Suppressor macrophage treated with lipopolysaccharide for 1 hour (primary cell): Measurements from ENCODE around the gene TUBB8.
"Not testable (repeated sequence)": the region's sequence is repeated elsewhere in the genome, so short reads cannot be mapped to it uniquely, and the experiment has no call there.

Source experiments
- DNase-seq, 3 donors: peaks; one replicate each; pipeline ENCODE4 v3.0.0-alpha.2; 2020 to 2022

The TUBB8 gene

DNA sequence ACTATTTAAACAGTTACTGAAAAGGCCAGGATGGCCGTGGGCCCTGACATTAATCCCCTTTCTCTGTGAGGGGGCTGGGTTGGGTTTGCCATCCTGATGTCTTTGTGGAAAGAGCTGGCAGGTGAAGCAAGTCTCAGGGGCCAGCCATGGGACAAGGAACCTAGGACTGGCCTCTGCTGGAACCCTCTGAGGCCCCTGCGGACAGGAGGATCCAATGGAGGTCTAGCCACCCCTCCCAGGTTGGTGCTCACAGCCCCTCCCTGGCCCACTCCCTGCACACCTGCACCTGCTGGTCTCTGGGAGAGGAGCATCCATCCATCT is 35.8 kb downstream of the TUBB8 start:
- not testable (repeated sequence) for DNase-seq

DNA sequence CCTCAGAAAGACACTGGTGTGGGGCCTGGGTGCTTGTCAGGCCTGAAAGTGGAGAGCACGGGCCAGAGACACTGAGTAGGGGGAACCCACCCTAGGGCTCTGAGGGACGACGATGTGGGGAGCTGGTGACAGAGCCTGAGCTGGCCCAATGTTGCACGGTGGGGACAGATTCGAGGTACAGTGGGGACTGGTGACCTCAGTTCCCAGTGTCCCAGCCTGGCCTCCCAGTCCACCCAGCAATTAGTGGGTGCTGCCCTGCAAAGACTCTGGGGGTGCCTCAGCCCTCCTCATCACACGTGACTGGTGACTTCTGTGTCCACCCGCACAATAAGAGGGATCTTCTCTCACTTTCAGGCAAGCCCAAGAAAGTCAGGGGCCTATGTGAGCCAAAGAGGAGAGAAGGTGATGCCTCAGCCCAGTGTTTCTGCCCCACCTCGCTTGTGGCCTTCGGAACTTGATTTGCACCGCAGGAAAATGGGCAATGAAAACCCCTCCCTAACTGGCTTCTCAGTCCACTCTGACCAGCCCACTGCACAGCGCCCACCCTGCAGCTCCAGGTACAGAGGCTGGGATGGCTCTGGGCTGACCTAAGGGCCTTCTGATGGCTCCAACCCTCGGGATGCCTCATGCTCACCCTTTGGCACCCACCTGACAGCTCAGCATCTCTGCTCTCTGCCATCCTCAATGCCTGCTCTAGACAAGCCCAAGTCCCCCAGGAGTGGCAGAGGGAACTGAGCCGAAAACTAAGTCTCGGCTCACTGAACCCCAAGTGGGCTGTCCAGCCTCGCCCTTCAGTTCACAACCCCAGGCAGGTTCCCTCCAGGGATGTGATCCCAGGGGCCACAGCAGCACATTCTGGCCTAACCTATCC is 36.4 kb downstream of the TUBB8 start:
- DNase-seq: not testable (repeated sequence)

DNA sequence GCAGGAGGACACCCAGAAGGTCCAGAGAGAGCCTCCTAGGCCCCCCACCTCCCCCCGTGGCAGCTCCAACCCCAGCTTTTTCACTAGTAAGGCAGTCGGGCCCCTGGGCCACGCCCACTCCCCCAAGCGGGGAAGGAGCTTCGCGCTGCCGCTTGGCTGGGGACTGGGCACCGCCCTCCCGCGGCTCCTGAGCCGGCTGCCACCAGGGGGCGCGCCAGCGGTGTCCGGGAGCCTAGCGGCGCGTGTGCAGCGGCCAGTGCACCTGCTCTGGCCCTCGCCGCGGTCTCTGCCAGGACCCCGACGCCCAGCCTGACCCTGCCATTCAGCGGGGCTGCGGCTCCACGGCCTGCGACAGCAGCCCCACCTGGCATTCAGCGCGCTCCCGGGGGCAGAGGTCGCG is 37.8 kb downstream of the TUBB8 start:
- DNase-seq: not testable (repeated sequence)

DNA sequence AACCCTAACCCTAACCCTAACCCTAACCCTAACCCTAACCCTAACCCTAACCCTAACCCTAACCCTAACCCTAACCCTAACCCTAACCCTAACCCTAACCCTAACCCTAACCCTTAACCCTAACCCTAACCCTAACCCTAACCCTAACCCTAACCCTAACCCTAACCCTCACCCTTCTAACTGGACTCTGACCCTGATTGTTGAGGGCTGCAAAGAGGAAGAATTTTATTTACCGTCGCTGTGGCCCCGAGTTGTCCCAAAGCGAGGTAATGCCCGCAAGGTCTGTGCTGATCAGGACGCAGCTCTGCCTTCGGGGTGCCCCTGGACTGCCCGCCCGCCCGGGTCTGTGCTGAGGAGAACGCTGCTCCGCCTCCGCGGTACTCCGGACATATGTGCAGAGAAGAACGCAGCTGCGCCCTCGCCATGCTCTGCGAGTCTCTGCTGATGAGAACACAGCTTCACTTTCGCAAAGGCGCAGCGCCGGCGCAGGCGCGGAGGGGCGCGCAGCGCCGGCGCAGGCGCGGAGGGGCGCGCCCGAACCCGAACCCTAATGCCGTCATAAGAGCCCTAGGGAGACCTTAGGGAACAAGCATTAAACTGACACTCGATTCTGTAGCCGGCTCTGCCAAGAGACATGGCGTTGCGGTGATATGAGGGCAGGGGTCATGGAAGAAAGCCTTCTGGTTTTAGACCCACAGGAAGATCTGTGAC is 38.7 kb downstream of the TUBB8 start:
- DNase-seq: not testable (repeated sequence)
